Right lobe of liver (tissue), 6 donors: ENCODE measurements around the gene S100A8. TPM values are rescaled to one million over a fixed set of nuclear protein-coding genes. Genes with fewer than 3 reads are reported as not detected.

ENCODE experiments used
- ATAC-seq, 4 donors: fragments of 200-7000 bp; cut with Tn5 transposase; one replicate each; pipeline ENCODE4 v1.9.1; 2020; ENCODE audit warnings: mild to moderate bottlenecking in 4 of 4, moderate library complexity in 4 of 4
- DNase-seq, 3 donors: peaks; one replicate each; pipeline ENCODE4 v3.0.0-alpha.2; 2020
- H3K27ac ChIP-seq, 3 donors: fragments of 200-600 bp; one replicate each; pipeline ENCODE4 v1.8.0; 2022
- H3K27me3 ChIP-seq, 2 donors: fragments of 200-600 bp; one replicate each; pipeline ENCODE4 v1.8.0; 2022
- H3K36me3 ChIP-seq, 4 donors: fragments of 200-600 bp; sonication (generic) in 1 of 4; one replicate each; pipeline versions ENCODE4 v1.5.1 to v1.8.0; 2017 to 2022; ENCODE audit warnings: control low read depth in 1 of 4
- H3K4me1 ChIP-seq, 4 donors: fragments of 200-600 bp; sonication (generic) in 1 of 4; one replicate each; pipeline versions ENCODE4 v1.5.1 to v1.8.0; 2017 to 2022; ENCODE audit warnings: control low read depth in 1 of 4
- H3K4me3 ChIP-seq, 3 donors: fragments of 200-600 bp; one replicate each; pipeline ENCODE4 v1.8.0; 2022
- H3K9me3 ChIP-seq, 4 donors: fragments of 200-600 bp; sonication (generic) in 1 of 4; one replicate each; pipeline versions ENCODE4 v1.5.1 to v1.8.0; 2017 to 2022; ENCODE audit warnings: control low read depth in 1 of 4
- CTCF ChIP-seq, 4 donors: fragments of 200-600 bp in 3 of 4; fragments of 450-650 bp in 1 of 4; IDR thresholded peaks; one replicate each; pipeline versions ENCODE4 v1.5.1 to v1.8.0; 2016 to 2022; ENCODE audit warnings: antibody characterized with exemption in 4 of 4, mild to moderate bottlenecking in 2 of 4
- POLR2A ChIP-seq: fragments of 450-650 bp; IDR thresholded peaks from one replicate; pipeline ENCODE4 v1.6.1; 2017; ENCODE audit warnings: antibody characterized with exemption, mild to moderate bottlenecking
- WGBS: methylation state at CpG from one replicate; pipeline ENCODE4 v1.1.6; 2018; ENCODE audit warnings: low coverage, low lambda C conversion rate; ENCODE audit not compliant: insufficient coverage; ENCODE audit errors: missing lambda C conversion rate; 5-methylcytosine and 5-hydroxymethylcytosine counted together
- intact Hi-C, 2 donors: fragments of 100-400 bp; cut with DNase I; formaldehyde crosslinking; loops; one replicate each; pipeline versions ENCODE4 v1.11.2 to v1.14.1; 2022
- total RNA-seq, 6 experiments: library from RNA; depleted of rRNA in 2 of 6; stranded (reverse); fragments of >200 nt in 2 of 6; fragmentation: NEBNext Ultra II Directional in 3 of 6; extraction: Animal tissue kit (Norgen Biotek cat#: 25700) in 3 of 6; gene quantifications; one replicate each; pipeline versions ENCODE4 v1.1.0 to v1.2.4, GENCODE V29; 2016 to 2023
- donor health status: DM: no; HTN: yes; CAD: no.
- donor health status: DM: no; HTN: no; CAD: no.
- donor health status: DM: no; HTN: no; CAD: no.
- donor health status: DM: no; HTN: yes; CAD: no.
- donor health status: DM: no; HTN: yes; CAD: no.

The S100A8 gene
- total RNA-seq, 6 experiments from 2014 or later: 16.0 to 47.4 (median 30.0) TPM

DNA sequence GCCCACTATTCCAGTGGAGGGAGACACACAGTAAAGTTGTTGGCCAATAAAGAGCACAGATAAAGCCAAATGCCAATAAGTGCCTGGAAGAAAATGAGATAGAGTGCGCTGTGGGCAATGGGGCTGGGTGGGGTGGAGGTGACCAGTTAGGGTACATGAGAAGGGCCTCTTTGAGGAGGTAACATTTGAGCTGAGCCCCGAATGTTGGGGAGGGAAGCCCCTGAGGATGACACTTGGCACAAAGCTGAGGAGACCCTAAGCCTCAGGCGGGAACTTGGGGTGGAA is 32.2 kb downstream of the S100A8 start:
- no peak for ATAC-seq
- intact Hi-C loops: loop anchor here in 1 of 2 donors (10.0 kb wide), 1 partner anchor 46 kb away; no protein-coding TSS in a partner anchor
- TF ChIP-seq CTCF (IDR thresholded peaks at IDR 0.05) (no peak), POLR2A (no peak)
- H3K9me3 ChIP-seq: no peaks in the 10 kb centered on the region
- no peaks in the 10 kb centered on the region for H3K27me3 ChIP-seq
- 94% methylated on average over 2 of the region's 3 CpGs for WGBS
- peak in 1 of 3 donors; percentile 28 for DNase-seq
- peaks cover 0 to 8% (median 2%) of the 10 kb centered on the region in 4 donors for H3K4me1 ChIP-seq
- H3K4me3 ChIP-seq: peak overlapping the region in 1 of 3 donors; percentile 16
- H3K36me3 ChIP-seq: no peaks in the 10 kb centered on the region
- H3K27ac ChIP-seq: peak overlapping the region in 1 of 3 donors; percentile 47

DNA sequence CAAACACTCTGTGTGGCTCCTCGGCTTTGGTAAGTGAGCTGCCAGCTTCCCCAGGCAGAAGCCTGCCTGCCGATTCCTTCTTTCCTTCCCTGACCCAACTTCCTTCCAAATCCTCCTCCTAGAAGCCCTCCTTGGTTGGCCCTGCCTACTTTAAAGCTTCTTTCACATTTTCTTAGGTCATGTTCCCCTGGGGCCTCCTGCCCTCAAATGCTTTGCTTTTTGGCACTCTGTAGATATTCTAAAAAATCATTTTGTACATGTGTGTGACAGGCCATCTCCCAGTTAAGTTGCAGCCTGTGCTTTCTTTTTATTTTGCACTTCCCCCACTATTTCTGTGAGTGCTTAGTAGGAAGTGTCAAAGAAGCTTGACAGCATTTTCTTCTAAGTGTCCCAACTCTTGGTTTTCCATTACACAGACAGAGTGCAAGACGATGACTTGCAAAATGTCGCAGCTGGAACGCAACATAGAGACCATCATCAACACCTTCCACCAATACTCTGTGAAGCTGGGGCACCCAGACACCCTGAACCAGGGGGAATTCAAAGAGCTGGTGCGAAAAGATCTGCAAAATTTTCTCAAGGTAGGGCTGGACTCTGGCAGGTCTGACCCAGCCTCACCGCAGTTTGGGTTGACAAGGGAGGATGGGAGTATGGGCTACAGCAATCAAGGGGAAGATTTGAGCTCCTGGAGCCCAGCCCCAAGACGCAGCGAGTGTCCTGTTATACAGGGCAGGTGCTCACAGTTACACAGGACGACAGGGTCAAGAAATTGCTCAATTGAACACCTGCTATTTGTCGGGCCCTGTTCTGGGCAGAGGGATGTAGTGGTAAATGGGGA is 32.8 kb downstream of the S100A8 start, which contains the start of gene S100A9:
Gene S100A9 (plus strand): TSS at position 2 of the 838 bp plus-strand sequence. CDS start 430 bp downstream, at position 432.
- peak within 1 kb of the TSS in 1 of 3 donors; percentile 16 for H3K4me3 ChIP-seq

GRCh38 chr1:153357076-153357852 is 33.6 kb downstream of the S100A8 start:
- Histone ChIP-seq H3K4me1 (peaks cover 0 to 8% (median 2%) of the 10 kb centered on the region in 4 donors), H3K27me3 (no peaks in the 10 kb centered on the region), H3K4me3 (no peak overlapping the region), H3K36me3 (no peaks in the 10 kb centered on the region), H3K9me3 (no peaks in the 10 kb centered on the region), H3K27ac (peak overlapping the region in 1 of 3 donors; percentile 47)
- DNase-seq (peak; percentile 85 to 91 (median 90)), ATAC-seq (peak; percentile 86 to 91 (median 90))
- intact Hi-C loops: loop anchor here in 1 of 2 donors (10.0 kb wide), 1 partner anchor 48 kb away; no protein-coding TSS in a partner anchor
- TF ChIP-seq CTCF (IDR thresholded peaks at IDR 0.05) (no peak), POLR2A (no peak)
- WGBS: 41% methylated on average over 7 of the region's 10 CpGs

More for the DNA sequence above, 32.8 kb downstream of the S100A8 start, which contains the start of gene S100A9:
- H3K27me3 ChIP-seq: no peaks in the 10 kb centered on the region
- H3K27ac ChIP-seq: peak within 1 kb of the TSS in 1 of 3 donors; percentile 47
- DNase-seq (no peak), ATAC-seq (peak in 1 of 4 donors; percentile 2)
- 52% methylated on average over 9 of the region's 11 CpGs for whole genome bisulfite sequencing
- peaks cover 0 to 8% (median 2%) of the 10 kb centered on the region in 4 donors for H3K4me1 ChIP-seq
- H3K9me3 ChIP-seq: no peaks in the 10 kb centered on the region
- TF ChIP-seq CTCF (IDR thresholded peaks at IDR 0.05) (no peak), POLR2A (peak; percentile 69)
- no peaks in the 10 kb centered on the region for H3K36me3 ChIP-seq
- intact Hi-C loops: loop anchor here in 1 of 2 donors (10.0 kb wide), 1 partner anchor 47 kb away; no protein-coding TSS in a partner anchor

- WGBS: 79% methylated on average over 5 of the region's 8 CpGs
- no peak for TF ChIP-seq CTCF (IDR thresholded peaks at IDR 0.05)
- no peak for TF ChIP-seq POLR2A
- H3K27me3 ChIP-seq: no peaks in the 10 kb centered on the region
Measured at GRCh38 chr1:153356392-153357075, 34.3 kb downstream of the S100A8 start.

More at GRCh38 chr1:153356392-153357075, 34.3 kb downstream of the S100A8 start:
- ATAC-seq: no peak
- Histone ChIP-seq H3K36me3 (no peaks in the 10 kb centered on the region), H3K4me3 (no peak overlapping the region), H3K9me3 (no peaks in the 10 kb centered on the region), H3K27ac (no peak overlapping the region), H3K4me1 (peaks cover 0 to 8% (median 2%) of the 10 kb centered on the region in 4 donors)
- intact Hi-C loops: loop anchor here in 1 of 2 donors (10.0 kb wide), 1 partner anchor 48 kb away; no protein-coding TSS in a partner anchor
- peak in 1 of 3 donors; percentile 39 for DNase-seq
